Spinal cord (tissue), 10 donors: ENCODE results near the gene ITGAD. TPM values are rescaled to one million over a fixed set of nuclear protein-coding genes. Genes with fewer than 3 reads are reported as not detected.

Experiments used
- DNase-seq, 6 donors: peaks; one replicate each; pipeline versions ENCODE4 v3.0.0 to v3.0.0-alpha.2; 2013 to 2015; ENCODE audit warnings: low spot score in 6 of 6, low read depth in 4 of 6
- H3K27ac ChIP-seq: one replicate; pipeline ENCODE4 v1.5.1; 2013; ENCODE audit warnings: low read depth, low read length, control low read depth
- H3K27me3 ChIP-seq: one replicate; pipeline ENCODE4 v1.6.1; 2013; ENCODE audit warnings: low read length; ENCODE audit not compliant: control insufficient read depth, insufficient read depth
- H3K36me3 ChIP-seq: one replicate; pipeline ENCODE4 v1.6.1; 2013; ENCODE audit warnings: low read length; ENCODE audit not compliant: control insufficient read depth, insufficient read depth
- H3K4me1 ChIP-seq: one replicate; pipeline ENCODE4 v1.6.1; 2013; ENCODE audit warnings: low read length; ENCODE audit not compliant: control insufficient read depth, insufficient read depth
- H3K4me3 ChIP-seq: one replicate; pipeline ENCODE4 v1.5.1; 2013; ENCODE audit warnings: low read depth, low read length, control low read depth
- H3K9me3 ChIP-seq: one replicate; pipeline ENCODE4 v1.6.1; 2013; ENCODE audit warnings: low read length; ENCODE audit not compliant: control insufficient read depth, insufficient read depth
- WGBS: methylation state at CpG from one replicate; pipeline ENCODE4 v1.1.5; 2013; ENCODE audit warnings: missing lambda C conversion rate; ENCODE audit not compliant: insufficient coverage; 5-methylcytosine and 5-hydroxymethylcytosine counted together
- polyA plus RNA-seq, 2 donors: library from polyadenylated mRNA; unstranded; fragments of 120-200 nt; gene quantifications; one replicate each; pipeline ENCODE4 v1.2.1, GENCODE V29; 2013; ENCODE audit not compliant: insufficient read length in 2 of 2
- total RNA-seq, 2 donors: library from RNA; depleted of rRNA in 1 of 2; stranded (reverse); fragments of 120-200 nt in 1 of 2; fragments of >200 nt in 1 of 2; gene quantifications; one replicate each; pipeline versions ENCODE4 v1.2.3 to v1.2.4, GENCODE V29; 2013 to 2014
- donor health status: healthy.

Gene ITGAD
- total and polyA plus RNA-seq, 4 donors, result 0.06 to 0.50 TPM; not detected in 2

DNA sequence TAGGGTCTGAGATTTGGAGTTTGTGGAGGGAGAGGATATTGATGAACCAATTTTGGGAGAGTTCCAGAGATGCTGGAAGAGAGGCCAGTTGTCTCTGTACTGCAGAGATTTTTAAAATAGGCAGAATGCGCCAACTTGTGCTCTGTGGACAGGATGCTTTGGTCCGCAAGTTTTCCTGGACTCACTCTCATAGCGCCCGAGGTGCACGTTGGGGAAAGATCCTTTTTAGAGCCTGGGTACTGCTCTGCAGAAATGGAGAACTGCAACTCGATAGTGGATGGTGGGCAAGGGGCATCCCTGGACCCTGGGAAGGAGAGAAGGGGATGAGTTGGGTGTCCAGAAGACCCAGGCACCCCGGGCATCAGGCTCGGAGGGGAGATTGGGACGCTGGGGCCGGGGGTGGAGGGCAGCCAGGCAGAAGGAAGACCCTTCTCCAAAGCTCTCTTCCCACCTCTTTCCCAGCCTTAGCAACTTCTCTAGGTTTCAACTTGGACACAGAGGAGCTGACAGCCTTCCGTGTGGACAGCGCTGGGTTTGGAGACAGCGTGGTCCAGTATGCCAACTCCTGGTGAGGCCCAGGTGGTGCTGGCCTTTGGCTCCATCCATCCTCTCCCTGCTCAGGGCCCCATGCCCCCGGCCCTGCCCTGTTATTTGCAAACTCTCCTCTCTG is 37.6 kb upstream of the ITGAD start:
- Histone ChIP-seq H3K27me3 (no peaks in the 10 kb centered on the region), H3K9me3 (no peaks in the 10 kb centered on the region), H3K27ac (no peak overlapping the region), H3K4me1 (no peaks in the 10 kb centered on the region), H3K36me3 (no peaks in the 10 kb centered on the region), H3K4me3 (no peak overlapping the region)
- DNase-seq, result no peak
- WGBS, result 86% methylated on average over 13 of the region's 14 CpGs

GRCh38 chr16:31356566-31357323 is 36.4 kb upstream of the ITGAD start:
- H3K4me3 ChIP-seq, result no peak overlapping the region
- no peaks in the 10 kb centered on the region for H3K4me1 ChIP-seq
- H3K36me3 ChIP-seq, result no peaks in the 10 kb centered on the region
- no peak overlapping the region for H3K27ac ChIP-seq
- WGBS, result 70% methylated on average over 25 of the region's 28 CpGs
- no peak for DNase-seq
- H3K27me3 ChIP-seq, result no peaks in the 10 kb centered on the region
- H3K9me3 ChIP-seq, result no peaks in the 10 kb centered on the region

GRCh38 chr16:31357324-31358109 is 35.6 kb upstream of the ITGAD start:
- 79% methylated on average over 13 of the region's 18 CpGs for WGBS
- Histone ChIP-seq H3K36me3 (no peaks in the 10 kb centered on the region), H3K4me1 (no peaks in the 10 kb centered on the region), H3K9me3 (no peaks in the 10 kb centered on the region), H3K4me3 (no peak overlapping the region), H3K27me3 (no peaks in the 10 kb centered on the region), H3K27ac (no peak overlapping the region)
- DNase-seq, result no peak

DNA sequence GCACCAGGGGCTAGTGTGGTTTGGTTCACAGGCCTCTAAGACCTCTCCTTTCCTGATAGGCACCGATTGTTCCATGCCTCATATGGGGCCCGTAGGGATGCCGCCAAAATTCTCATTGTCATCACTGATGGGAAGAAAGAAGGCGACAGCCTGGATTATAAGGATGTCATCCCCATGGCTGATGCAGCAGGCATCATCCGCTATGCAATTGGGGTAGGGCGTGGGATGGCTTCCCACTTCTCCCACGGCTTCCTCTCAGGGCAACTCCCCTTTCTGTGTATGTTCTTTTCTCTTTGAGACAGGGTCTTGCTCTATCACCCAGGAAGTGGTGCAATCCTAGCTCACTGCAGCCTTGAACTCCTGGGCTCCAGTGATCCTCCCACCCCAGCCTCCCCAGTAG is 32.9 kb upstream of the ITGAD start:
- Histone ChIP-seq H3K4me3 (no peak overlapping the region), H3K27ac (no peak overlapping the region), H3K27me3 (no peaks in the 10 kb centered on the region), H3K36me3 (no peaks in the 10 kb centered on the region), H3K9me3 (no peaks in the 10 kb centered on the region), H3K4me1 (no peaks in the 10 kb centered on the region)
- DNase-seq, result no peak
- 85% methylated on average over 4 of the region's 7 CpGs for WGBS

GRCh38 chr16:31361201-31362110 is 31.7 kb upstream of the ITGAD start:
- H3K4me3 ChIP-seq, result no peak overlapping the region
- no peaks in the 10 kb centered on the region for H3K4me1 ChIP-seq
- no peak overlapping the region for H3K27ac ChIP-seq
- H3K27me3 ChIP-seq, result no peaks in the 10 kb centered on the region
- H3K9me3 ChIP-seq, result no peaks in the 10 kb centered on the region
- DNase-seq, result no peak
- H3K36me3 ChIP-seq, result no peaks in the 10 kb centered on the region
- WGBS, result 80% methylated on average over 27 of the region's 28 CpGs

GRCh38 chr16:31362476-31363405 is 30.4 kb upstream of the ITGAD start:
- WGBS, result 90% methylated on average over 23 of the region's 26 CpGs
- no peak for DNase-seq

DNA sequence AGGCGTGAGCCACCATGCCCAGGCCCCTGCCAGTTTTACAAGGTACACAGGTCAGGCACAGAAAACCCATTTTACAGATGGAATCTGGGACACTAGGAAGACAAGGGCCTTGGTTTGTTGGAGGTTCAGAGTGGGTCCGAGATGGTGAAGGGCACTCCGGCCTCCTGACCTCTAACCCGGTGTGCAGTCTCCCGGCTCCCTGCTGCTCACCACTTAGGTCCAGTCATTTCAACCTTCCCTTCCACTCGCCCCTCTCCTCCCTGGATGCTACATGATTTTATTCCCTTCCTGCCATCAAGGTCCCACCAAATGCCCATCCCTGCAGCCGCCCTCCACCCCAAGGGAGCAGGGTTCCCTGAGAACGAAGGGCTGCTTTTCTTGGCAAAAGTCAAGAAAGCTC is 29.4 kb upstream of the ITGAD start:
- Histone ChIP-seq H3K9me3 (no peaks in the 10 kb centered on the region), H3K4me3 (no peak overlapping the region), H3K27me3 (no peaks in the 10 kb centered on the region), H3K4me1 (no peaks in the 10 kb centered on the region), H3K36me3 (no peaks in the 10 kb centered on the region), H3K27ac (no peak overlapping the region)
- DNase-seq, result no peak
- WGBS, result 85% methylated on average over 7 of the region's 8 CpGs

More at GRCh38 chr16:31362476-31363405, 30.4 kb upstream of the ITGAD start:
- H3K36me3 ChIP-seq, result no peaks in the 10 kb centered on the region
- H3K9me3 ChIP-seq, result no peaks in the 10 kb centered on the region
- no peak overlapping the region for H3K27ac ChIP-seq
- H3K4me1 ChIP-seq, result no peaks in the 10 kb centered on the region
- H3K4me3 ChIP-seq, result no peak overlapping the region
- no peaks in the 10 kb centered on the region for H3K27me3 ChIP-seq

DNA sequence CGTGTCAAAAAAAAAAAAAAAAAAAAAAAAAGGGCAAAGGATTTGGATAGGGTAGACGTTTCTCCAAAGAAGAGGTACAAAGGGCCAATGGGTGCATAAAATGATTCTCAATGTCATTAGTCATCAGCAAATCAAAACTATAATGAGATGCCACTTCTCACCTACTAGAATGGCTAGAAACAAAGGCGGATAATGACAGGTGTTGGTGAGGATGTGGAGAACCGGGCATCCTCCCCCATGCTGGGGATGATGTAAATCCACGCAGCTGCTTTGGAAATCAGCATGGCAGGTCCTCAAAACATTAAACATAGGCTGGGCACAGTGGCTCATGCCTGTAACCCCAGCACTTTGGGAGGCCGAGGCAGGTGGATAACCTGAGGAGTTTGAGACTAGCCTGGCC is 28.7 kb upstream of the ITGAD start:
- Histone ChIP-seq H3K9me3 (no peaks in the 10 kb centered on the region), H3K4me3 (no peak overlapping the region), H3K4me1 (no peaks in the 10 kb centered on the region), H3K27me3 (no peaks in the 10 kb centered on the region), H3K36me3 (no peaks in the 10 kb centered on the region), H3K27ac (no peak overlapping the region)
- WGBS, result 84% methylated on average over 3 of the region's 6 CpGs
- DNase-seq, result no peak
